ENCODE measurements around the gene IQCH.
"Not testable (repeated sequence)": the region's sequence is repeated elsewhere in the genome, so short reads cannot be mapped to it uniquely, and the experiment has no call there.

The IQCH gene

DNA sequence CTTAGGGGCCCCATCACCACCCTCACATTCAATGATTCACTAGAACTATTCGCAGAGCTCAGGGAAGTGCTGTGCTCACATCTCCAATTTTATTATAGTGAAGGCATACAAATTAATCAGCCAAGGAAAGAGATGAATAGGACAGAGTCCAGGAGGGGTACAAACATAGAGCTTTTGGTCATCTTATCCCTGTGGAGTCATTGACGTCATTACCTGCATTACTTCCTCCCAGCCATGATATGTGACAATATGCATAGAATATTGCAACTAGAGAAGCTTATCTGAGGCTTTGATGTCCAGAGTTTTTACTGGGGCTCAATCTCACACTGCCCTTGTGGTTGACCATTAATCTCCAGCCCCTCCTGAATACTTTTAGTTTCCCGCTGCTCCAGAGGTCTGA lies 1.5 kb downstream of the IQCH start:
- no peak for DNase-seq (ENCODE audit: low spot score)
- in situ Hi-C loops (cut with MboI; ENCODE audit: low sequenced_read_pairs, unreplicated experiment): no loop called here
- TF ChIP-seq CTCF (IDR thresholded peaks at IDR 0.05; ENCODE audit: borderline replicate concordance, control extremely low read depth, extremely low read depth, insufficient read depth, missing control alignments): no peak

- in situ Hi-C loops (cut with MboI; ENCODE audit: low sequenced_read_pairs, unreplicated experiment); DNase-seq (ENCODE audit: low spot score): not testable (repeated sequence)
These were observed 3.8 kb downstream of the IQCH start for GRCh38 chr15:67258412-67258811.

- DNase-seq (ENCODE audit: low spot score): no peak
- TF ChIP-seq CTCF (IDR thresholded peaks at IDR 0.05; ENCODE audit: borderline replicate concordance, control extremely low read depth, extremely low read depth, insufficient read depth, missing control alignments): no peak
These were observed 4.8 kb downstream of the IQCH start for GRCh38 chr15:67259379-67259778.

GRCh38 chr15:67259806-67260205 lies 5.2 kb downstream of the IQCH start:
- DNase-seq (ENCODE audit: low spot score): no peak
- in situ Hi-C loops (cut with MboI; ENCODE audit: low sequenced_read_pairs, unreplicated experiment): no loop called here
- no peak for TF ChIP-seq CTCF (IDR thresholded peaks at IDR 0.05; ENCODE audit: borderline replicate concordance, control extremely low read depth, extremely low read depth, insufficient read depth, missing control alignments)

More at GRCh38 chr15:67259379-67259778, 4.8 kb downstream of the IQCH start:
- in situ Hi-C loops (cut with MboI; ENCODE audit: low sequenced_read_pairs, unreplicated experiment): no loop called here

GRCh38 chr15:67266870-67267269 lies 12.3 kb downstream of the IQCH start:
- DNase-seq (ENCODE audit: low spot score): no peak
- in situ Hi-C loops (cut with MboI; ENCODE audit: low sequenced_read_pairs, unreplicated experiment): no loop called here
- TF ChIP-seq CTCF (IDR thresholded peaks at IDR 0.05; ENCODE audit: borderline replicate concordance, control extremely low read depth, extremely low read depth, insufficient read depth, missing control alignments): no peak

DNA sequence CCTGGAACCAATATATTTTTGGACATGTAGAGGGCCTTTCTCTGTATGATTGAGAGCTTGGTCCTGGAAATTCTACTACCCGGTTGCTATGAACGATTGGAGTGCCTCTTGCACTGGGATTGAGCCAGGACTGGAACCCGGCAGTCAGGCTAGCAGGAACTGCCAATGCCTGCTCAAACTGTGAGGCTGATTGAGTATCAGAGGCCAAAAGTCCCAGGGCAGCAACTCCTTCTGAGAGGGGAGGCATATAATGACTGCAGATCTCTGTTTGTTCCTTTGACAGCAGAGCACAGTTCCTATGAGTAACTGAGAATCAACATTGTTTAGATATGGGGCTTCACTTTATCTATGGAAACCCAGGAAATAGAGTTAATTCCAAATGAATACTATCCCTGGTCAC lies 12.9 kb downstream of the IQCH start:
- in situ Hi-C loops (cut with MboI; ENCODE audit: low sequenced_read_pairs, unreplicated experiment): no loop called here
- no peak for TF ChIP-seq CTCF (IDR thresholded peaks at IDR 0.05; ENCODE audit: borderline replicate concordance, control extremely low read depth, extremely low read depth, insufficient read depth, missing control alignments)
- no peak for DNase-seq (ENCODE audit: low spot score)

- no peak for TF ChIP-seq CTCF (IDR thresholded peaks at IDR 0.05; ENCODE audit: borderline replicate concordance, control extremely low read depth, extremely low read depth, insufficient read depth, missing control alignments)
- in situ Hi-C loops (cut with MboI; ENCODE audit: low sequenced_read_pairs, unreplicated experiment): no loop called here
- no peak for DNase-seq (ENCODE audit: low spot score)
These were observed 13.7 kb downstream of the IQCH start for GRCh38 chr15:67267951-67268941.

All from GM13976 (cell line).